ENCODE measurements around the gene VAPA.
"Not testable (repeated sequence)": the region's sequence is repeated elsewhere in the genome, so short reads cannot be mapped to it uniquely, and the experiment has no call there.

The VAPA gene

DNA sequence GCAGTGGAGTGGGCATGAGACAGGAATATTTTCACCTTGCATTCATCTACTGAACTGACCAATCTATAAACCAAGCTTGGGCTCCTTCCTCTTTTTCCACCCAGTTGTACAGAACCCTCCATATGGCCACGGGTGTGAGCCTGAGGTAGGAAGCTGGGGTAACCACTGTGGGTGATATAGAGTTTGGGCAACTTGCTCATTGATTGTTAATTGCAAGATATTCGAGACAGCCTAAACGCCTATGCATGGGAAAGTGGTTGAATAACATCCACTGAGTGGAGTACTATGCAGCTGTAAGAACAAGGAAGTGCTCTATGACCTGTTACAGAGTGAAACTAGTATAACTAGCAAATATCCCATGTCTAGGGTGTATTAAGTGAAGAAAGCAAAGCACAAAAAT, 7.3 kb upstream of the VAPA start:
- H3K27ac ChIP-seq (ENCODE audit: low read length): no peak overlapping the region
- no peaks in the 10 kb centered on the region for H3K27me3 ChIP-seq (ENCODE audit: insufficient read depth, low read length)
- no peaks in the 10 kb centered on the region for H3K36me3 ChIP-seq (ENCODE audit: insufficient read depth, low read depth, low read length)
- no peak overlapping the region for H3K4me3 ChIP-seq (ENCODE audit: low read length)
- no peaks in the 10 kb centered on the region for H3K9me3 ChIP-seq (ENCODE audit: insufficient read depth, low read depth, low read length)
- H3K9ac ChIP-seq (ENCODE audit: low read depth, low read length): no peak overlapping the region
- H3K4me1 ChIP-seq (ENCODE audit: insufficient read depth, low read length): no peaks in the 10 kb centered on the region

DNA sequence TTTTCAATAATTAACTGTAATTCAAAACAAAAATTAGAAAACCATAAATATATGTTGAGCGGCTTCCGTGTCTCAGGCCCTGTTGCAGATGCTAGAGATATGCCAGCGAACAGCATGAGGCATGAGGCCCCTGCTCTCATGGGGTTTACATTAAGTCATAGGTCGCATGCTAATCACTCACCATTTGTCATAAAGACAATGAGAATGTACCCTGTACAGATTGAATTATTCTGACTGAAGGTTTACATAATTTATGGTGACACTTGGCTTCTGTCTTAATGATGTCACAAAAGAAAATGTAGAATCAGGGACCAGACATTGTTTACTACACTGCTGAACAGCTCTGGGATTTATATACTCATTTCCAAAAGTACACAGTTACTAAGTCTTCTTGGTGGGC, 5.9 kb upstream of the VAPA start:
- H3K9ac ChIP-seq (ENCODE audit: low read depth, low read length): no peak overlapping the region
- H3K27me3 ChIP-seq (ENCODE audit: insufficient read depth, low read length): no peaks in the 10 kb centered on the region
- no peaks in the 10 kb centered on the region for H3K36me3 ChIP-seq (ENCODE audit: insufficient read depth, low read depth, low read length)
- H3K4me3 ChIP-seq (ENCODE audit: low read length): no peak overlapping the region
- no peaks in the 10 kb centered on the region for H3K4me1 ChIP-seq (ENCODE audit: insufficient read depth, low read length)
- no peaks in the 10 kb centered on the region for H3K9me3 ChIP-seq (ENCODE audit: insufficient read depth, low read depth, low read length)
- H3K27ac ChIP-seq (ENCODE audit: low read length): no peak overlapping the region

DNA sequence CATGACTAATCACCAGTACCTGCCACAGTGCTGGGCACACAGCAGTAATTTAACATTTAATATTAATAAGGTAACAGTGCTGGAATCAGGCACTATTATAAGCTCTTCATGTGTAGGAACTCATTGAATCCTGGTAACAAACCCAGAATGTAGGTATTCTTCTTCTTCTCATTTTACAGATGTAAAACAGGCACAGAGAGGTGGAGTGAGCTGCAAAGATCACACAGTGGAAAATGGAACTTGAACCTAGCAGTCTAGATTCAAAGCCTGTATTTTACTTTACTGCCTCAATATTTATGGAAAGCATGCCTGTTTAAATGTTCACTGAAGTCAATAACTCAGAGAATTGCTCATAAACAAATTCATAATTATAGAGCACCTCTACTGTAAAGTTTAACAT, 3.7 kb upstream of the VAPA start:
- Histone ChIP-seq H3K4me1 (ENCODE audit: insufficient read depth, low read length) (no peaks in the 10 kb centered on the region), H3K27me3 (ENCODE audit: insufficient read depth, low read length) (no peaks in the 10 kb centered on the region)

DNA sequence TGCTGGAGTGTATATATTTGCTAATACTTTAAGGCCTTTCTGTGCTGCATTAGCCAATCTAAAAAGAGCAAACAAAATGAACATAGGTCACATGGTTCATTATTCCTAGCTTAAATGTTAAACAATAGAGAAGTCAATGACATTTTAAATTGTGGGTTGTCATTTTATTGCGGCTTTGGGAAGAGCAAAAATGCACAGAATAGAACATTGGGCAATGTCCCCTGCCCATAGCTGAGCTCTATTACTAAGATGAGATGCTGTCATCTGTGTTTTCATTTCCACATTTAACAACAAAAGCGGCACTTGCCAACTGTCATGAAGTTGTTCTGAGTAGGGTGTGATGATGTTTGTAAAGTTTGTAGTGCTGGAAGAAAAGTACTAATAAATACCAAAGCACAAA, 3.2 kb upstream of the VAPA start:
- H3K4me1 ChIP-seq (ENCODE audit: insufficient read depth, low read length): peaks cover 3% of the 10 kb centered on the region; the same call in 1 of the 2 replicates
- H3K9ac ChIP-seq (ENCODE audit: low read depth, low read length): no peak overlapping the region
- no peaks in the 10 kb centered on the region for H3K36me3 ChIP-seq (ENCODE audit: insufficient read depth, low read depth, low read length)
- H3K27me3 ChIP-seq (ENCODE audit: insufficient read depth, low read length): no peaks in the 10 kb centered on the region
- no peaks in the 10 kb centered on the region for H3K9me3 ChIP-seq (ENCODE audit: insufficient read depth, low read depth, low read length)
- no peak overlapping the region for H3K27ac ChIP-seq (ENCODE audit: low read length)
- no peak overlapping the region for H3K4me3 ChIP-seq (ENCODE audit: low read length)

More for the DNA sequence above, 3.7 kb upstream of the VAPA start:
- Histone ChIP-seq H3K9me3 (ENCODE audit: insufficient read depth, low read depth, low read length) (no peaks in the 10 kb centered on the region), H3K27ac (ENCODE audit: low read length) (no peak overlapping the region), H3K9ac (ENCODE audit: low read depth, low read length) (no peak overlapping the region), H3K4me3 (ENCODE audit: low read length) (no peak overlapping the region), H3K36me3 (ENCODE audit: insufficient read depth, low read depth, low read length) (no peaks in the 10 kb centered on the region)

DNA sequence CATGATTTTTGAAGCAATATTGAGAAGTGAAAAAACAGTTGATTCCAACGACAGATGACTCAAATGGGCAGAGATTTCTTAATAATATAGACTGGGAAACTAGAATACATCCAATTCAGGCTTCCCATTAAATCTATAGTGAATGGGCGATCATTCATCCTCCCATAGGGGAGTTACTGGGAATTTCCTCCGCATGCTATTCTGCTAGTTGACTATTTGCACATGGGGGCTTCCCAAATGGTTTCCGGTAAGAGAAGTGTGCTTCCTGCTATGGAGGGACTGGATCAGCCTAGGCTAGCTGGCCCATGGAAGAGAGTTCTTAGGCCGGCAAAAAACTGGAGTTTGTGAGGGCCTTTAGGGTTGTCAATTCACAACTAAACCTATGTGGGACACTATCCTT, 2.6 kb upstream of the VAPA start:
- Histone ChIP-seq H3K36me3 (ENCODE audit: insufficient read depth, low read depth, low read length) (no peaks in the 10 kb centered on the region), H3K27me3 (ENCODE audit: insufficient read depth, low read length) (no peaks in the 10 kb centered on the region), H3K4me1 (ENCODE audit: insufficient read depth, low read length) (peaks cover 8% of the 10 kb centered on the region), H3K27ac (ENCODE audit: low read length) (no peak overlapping the region), H3K9ac (ENCODE audit: low read depth, low read length) (no peak overlapping the region), H3K4me3 (ENCODE audit: low read length) (no peak overlapping the region), H3K9me3 (ENCODE audit: insufficient read depth, low read depth, low read length) (no peaks in the 10 kb centered on the region)

DNA sequence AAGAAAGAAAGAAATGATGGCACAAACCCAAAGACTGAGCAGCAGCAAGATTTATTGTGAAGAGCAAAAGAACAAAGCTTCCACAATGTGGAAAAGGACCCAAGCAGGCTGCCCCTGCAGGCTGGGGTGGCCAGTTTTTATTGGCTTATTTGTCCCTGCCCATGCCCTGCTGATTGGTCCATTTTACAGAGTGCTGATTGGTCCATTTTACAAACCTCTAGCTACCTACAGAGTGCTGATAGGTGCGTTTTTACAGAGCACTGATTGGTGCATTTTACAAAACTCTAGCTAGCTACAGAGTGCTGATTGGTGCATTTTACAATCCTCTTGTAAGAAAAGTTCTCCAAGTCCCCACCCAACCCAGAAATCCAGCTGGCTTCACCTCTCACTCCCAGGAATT, 1.5 kb upstream of the VAPA start:
- not testable (repeated sequence) for H3K9me3 ChIP-seq (ENCODE audit: insufficient read depth, low read depth, low read length); H3K27me3 ChIP-seq (ENCODE audit: insufficient read depth, low read length); H3K36me3 ChIP-seq (ENCODE audit: insufficient read depth, low read depth, low read length); H3K27ac ChIP-seq (ENCODE audit: low read length); H3K9ac ChIP-seq (ENCODE audit: low read depth, low read length); H3K4me3 ChIP-seq (ENCODE audit: low read length)
- peaks cover 16% of the 10 kb centered on the region for H3K4me1 ChIP-seq (ENCODE audit: insufficient read depth, low read length)

DNA sequence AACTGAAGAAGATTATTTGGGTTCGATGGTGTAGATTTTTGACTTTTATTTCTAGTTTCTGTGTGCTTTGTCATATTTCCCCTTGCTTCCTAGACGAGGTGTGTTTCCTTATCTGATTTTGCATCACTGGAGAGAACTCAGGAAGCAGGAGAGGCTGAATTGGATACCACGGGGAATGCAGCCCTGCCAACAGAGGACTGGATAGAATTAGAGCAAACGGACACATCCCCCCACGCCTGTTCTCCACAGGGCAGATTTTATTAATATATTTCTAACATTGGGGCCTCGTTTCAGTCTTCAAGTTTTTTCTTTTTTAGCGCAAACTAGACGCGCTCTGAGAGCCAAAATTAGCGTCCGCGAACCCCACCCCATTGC, 678 bp upstream of the VAPA start:
- H3K4me1 ChIP-seq (ENCODE audit: insufficient read depth, low read length): peaks cover 18% of the 10 kb centered on the region
- no peaks in the 10 kb centered on the region for H3K36me3 ChIP-seq (ENCODE audit: insufficient read depth, low read depth, low read length)
- H3K27ac ChIP-seq (ENCODE audit: low read length): no peak overlapping the region
- H3K9me3 ChIP-seq (ENCODE audit: insufficient read depth, low read depth, low read length): no peaks in the 10 kb centered on the region
- peak overlapping the region; percentile 84; the same call in 1 of the 2 replicates for H3K9ac ChIP-seq (ENCODE audit: low read depth, low read length)
- H3K27me3 ChIP-seq (ENCODE audit: insufficient read depth, low read length): no peaks in the 10 kb centered on the region
- H3K4me3 ChIP-seq (ENCODE audit: low read length): peak overlapping the region; percentile 93

DNA sequence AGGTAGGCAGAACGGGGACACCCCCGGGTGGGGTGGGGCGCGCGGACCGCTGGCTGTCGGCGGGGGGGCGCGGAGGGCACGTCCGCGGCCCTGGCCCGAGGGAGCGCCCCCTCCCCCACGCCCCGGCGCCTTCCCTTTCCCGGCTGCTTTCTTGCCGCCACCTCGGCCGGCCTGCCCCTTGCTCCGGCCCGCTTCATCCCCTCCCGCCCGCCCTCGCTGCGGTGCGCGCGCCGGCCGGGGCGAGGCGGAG, 443 bp downstream of the VAPA start:
- Histone ChIP-seq H3K9ac (ENCODE audit: low read depth, low read length) (peak overlapping the region; percentile 84; the same call in 1 of the 2 replicates), H3K9me3 (ENCODE audit: insufficient read depth, low read depth, low read length) (no peaks in the 10 kb centered on the region), H3K4me1 (ENCODE audit: insufficient read depth, low read length) (peaks cover 23% of the 10 kb centered on the region), H3K27ac (ENCODE audit: low read length) (peak overlapping the region; percentile 60), H3K36me3 (ENCODE audit: insufficient read depth, low read depth, low read length) (no peaks in the 10 kb centered on the region), H3K4me3 (ENCODE audit: low read length) (peak overlapping the region; percentile 93), H3K27me3 (ENCODE audit: insufficient read depth, low read length) (no peaks in the 10 kb centered on the region)

DNA sequence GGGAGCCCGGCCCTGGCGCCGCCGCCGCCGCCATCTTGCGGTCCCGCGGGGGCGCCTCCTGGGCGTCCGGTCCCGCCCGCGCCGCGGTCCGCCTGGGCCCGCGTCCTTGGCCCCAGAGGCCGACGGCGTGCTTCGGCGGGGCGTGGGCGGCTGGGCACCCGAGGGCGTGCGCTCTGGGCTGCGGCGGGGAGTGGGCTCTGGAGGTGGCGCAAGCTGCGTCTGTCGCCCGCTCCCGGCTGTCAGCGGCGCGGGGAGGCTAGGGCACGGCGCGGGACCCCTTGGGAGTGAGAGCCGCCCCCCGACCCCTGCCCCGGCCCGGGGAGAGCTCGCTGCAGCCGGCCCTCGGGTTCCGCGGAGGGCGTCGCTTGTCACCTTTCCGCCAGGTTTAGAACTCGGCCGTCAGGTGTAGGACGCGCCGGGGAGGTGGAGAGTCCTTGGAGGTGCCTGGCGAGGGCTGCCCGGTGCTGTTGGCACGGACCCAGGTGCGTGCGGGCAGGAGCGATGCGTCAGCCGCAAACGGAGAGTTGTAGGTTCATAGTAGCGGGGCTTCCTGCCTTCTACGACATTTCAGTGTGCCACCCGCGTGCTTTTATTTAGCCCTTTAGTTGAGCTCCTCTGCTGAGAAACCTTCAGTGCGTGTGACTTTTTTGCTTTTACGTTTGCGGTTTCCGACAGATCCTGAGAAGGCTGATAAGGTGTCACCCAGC, 921 bp downstream of the VAPA start:
- H3K4me3 ChIP-seq (ENCODE audit: low read length): peak overlapping the region; percentile 90
- no peaks in the 10 kb centered on the region for H3K36me3 ChIP-seq (ENCODE audit: insufficient read depth, low read depth, low read length)
- no peaks in the 10 kb centered on the region for H3K27me3 ChIP-seq (ENCODE audit: insufficient read depth, low read length)
- no peaks in the 10 kb centered on the region for H3K9me3 ChIP-seq (ENCODE audit: insufficient read depth, low read depth, low read length)
- peak overlapping the region; percentile 74 for H3K9ac ChIP-seq (ENCODE audit: low read depth, low read length)
- H3K4me1 ChIP-seq (ENCODE audit: insufficient read depth, low read length): peaks cover 27% of the 10 kb centered on the region
- no peak overlapping the region for H3K27ac ChIP-seq (ENCODE audit: low read length)

DNA sequence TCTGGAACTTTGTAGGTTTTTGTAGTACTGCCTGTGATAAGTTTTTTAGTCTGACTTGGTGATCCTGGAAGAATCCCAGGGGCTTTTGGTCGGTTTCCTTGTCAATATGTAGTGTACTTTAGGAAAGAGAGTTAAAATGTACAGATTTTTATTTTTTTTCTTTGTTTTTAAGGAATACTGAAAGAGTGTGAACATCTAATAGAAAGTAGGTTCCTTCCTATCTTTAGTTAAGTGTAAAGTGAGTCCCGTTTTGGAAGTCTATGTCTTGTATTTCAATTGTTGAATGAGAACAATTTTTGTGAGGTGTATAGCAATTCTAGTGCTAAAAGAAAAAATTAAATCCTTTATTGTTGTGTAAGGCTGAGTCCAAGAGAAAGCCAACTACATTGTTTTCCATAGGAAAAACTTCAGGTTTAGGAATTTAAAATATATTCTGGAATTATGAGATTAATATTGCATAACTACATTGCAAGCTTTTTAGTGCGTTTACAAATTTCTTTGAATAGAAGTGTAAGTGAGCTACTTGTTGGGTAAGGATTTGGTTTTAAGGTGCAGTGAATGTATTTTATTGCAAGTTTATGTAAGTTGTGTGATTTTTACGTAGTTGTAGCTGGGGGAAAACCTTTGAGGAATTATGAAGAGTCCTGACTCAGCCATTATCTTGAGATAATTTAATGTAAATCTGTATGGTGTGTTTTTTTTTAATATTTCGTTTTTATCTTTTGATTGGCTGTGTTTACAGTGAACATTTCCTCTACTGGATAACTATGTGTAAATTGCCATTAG, 1.7 kb downstream of the VAPA start:
- no peak overlapping the region for H3K27ac ChIP-seq (ENCODE audit: low read length)

DNA sequence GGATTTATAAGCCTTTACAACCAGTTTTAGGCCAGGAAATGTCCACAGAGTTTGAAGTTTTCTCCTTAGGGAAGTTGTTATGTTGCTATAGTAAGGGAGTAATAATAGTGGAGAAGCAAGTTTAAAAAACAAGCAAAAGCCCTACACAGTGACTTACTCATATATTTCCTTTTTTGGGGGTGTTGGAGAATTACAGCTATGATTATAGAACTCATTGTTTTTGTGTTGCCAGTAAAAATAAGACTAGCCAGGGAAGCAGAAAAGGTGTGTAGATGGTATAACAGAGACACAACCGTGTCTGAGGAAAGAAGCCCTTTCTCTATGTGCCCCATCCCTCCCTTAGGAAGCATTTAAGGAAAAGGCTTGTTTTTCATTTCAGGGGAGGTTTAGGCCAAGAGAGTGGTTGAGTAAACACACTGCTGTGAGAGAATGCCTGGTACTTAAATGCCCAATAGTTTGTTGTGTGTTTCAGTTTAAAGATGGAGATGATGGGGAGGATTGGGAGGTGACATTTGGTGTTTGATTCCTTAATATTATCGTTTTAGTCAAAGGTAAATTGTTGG, 2.3 kb downstream of the VAPA start:
- Histone ChIP-seq H3K4me3 (ENCODE audit: low read length) (peak overlapping the region; percentile 90), H3K4me1 (ENCODE audit: insufficient read depth, low read length) (peaks cover 27% of the 10 kb centered on the region), H3K9me3 (ENCODE audit: insufficient read depth, low read depth, low read length) (no peaks in the 10 kb centered on the region), H3K9ac (ENCODE audit: low read depth, low read length) (peak overlapping the region; percentile 74), H3K36me3 (ENCODE audit: insufficient read depth, low read depth, low read length) (no peaks in the 10 kb centered on the region), H3K27ac (ENCODE audit: low read length) (no peak overlapping the region), H3K27me3 (ENCODE audit: insufficient read depth, low read length) (no peaks in the 10 kb centered on the region)

More for the DNA sequence above, 1.7 kb downstream of the VAPA start:
- peak overlapping the region; percentile 74 for H3K9ac ChIP-seq (ENCODE audit: low read depth, low read length)
- peaks cover 27% of the 10 kb centered on the region for H3K4me1 ChIP-seq (ENCODE audit: insufficient read depth, low read length)
- H3K4me3 ChIP-seq (ENCODE audit: low read length): peak overlapping the region; percentile 90
- no peaks in the 10 kb centered on the region for H3K36me3 ChIP-seq (ENCODE audit: insufficient read depth, low read depth, low read length)
- H3K9me3 ChIP-seq (ENCODE audit: insufficient read depth, low read depth, low read length): no peaks in the 10 kb centered on the region
- no peaks in the 10 kb centered on the region for H3K27me3 ChIP-seq (ENCODE audit: insufficient read depth, low read length)

DNA sequence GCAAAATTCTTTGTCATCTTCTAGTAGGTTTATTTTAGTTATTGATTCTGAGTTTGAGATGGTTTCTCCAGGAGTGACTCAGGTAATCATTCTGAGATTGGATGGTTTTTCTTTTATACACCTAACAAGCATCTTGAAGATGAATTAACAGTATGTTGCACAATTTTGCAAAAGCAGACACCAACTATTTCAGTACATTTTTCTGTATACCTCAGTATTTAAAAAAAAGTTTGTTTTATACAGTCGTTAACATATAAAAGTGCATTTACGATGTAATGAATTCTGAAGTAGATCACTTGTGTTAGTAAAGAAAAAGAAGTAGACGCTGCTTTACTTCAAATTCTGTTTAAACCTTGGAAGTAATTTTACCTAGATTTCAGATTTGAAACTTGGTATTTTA, 3.0 kb downstream of the VAPA start:
- Histone ChIP-seq H3K27me3 (ENCODE audit: insufficient read depth, low read length) (no peaks in the 10 kb centered on the region), H3K4me3 (ENCODE audit: low read length) (peak overlapping the region; percentile 90), H3K4me1 (ENCODE audit: insufficient read depth, low read length) (peaks cover 27% of the 10 kb centered on the region), H3K9me3 (ENCODE audit: insufficient read depth, low read depth, low read length) (no peaks in the 10 kb centered on the region), H3K9ac (ENCODE audit: low read depth, low read length) (no peak overlapping the region), H3K27ac (ENCODE audit: low read length) (no peak overlapping the region), H3K36me3 (ENCODE audit: insufficient read depth, low read depth, low read length) (no peaks in the 10 kb centered on the region)

All from iPS-20b (cell line).